COLO668 (cell line): ENCODE data around the gene SLC25A19.

Experiments used
- DNase-seq: peaks from one replicate; lab custom pipeline; 2025; ENCODE audit not compliant: unreplicated experiment; lab: John Stamatoyannopoulos, UW

Gene SLC25A19

DNA sequence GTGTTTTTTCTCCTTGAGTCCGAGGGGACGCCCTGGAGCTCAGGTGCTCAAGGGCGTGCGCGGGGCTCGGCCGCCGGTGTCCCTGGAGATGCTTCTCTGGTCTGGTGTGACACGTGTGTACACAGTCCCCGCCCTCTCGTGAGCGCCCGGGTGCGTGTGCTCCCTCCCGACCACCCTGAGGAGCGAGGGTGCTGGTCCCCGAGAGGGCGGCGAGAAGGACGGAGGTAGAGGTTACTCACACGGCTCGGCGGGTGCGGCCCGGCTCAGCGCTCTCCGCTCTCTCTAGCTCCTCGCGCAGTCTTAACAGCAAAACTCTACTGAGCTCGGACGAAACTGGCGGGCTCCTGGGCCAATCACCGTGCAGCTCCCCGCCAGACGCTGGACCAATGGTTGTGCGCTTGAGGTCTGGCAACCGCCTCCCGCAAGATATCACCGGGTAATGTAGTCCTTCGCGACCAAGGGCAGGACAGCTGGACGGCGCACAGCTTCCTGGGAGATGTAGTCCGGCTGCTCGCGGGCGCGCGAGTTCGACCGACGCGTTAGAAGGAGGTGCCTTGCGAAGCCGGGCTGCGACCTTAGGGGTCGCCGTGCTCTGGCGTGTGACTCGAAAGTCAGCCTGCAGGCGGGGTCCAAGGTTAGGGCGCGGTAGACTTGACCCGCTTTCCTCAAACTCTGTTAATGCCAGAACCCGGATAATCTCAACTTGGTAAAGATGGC is at the start of gene SLC25A19:
SLC25A19 (minus strand) TSS at position 319 of the 717 bp plus-strand sequence. CDS start 2,669 bp downstream, outside the sequence.
- peak; percentile 92 for DNase-seq

DNA sequence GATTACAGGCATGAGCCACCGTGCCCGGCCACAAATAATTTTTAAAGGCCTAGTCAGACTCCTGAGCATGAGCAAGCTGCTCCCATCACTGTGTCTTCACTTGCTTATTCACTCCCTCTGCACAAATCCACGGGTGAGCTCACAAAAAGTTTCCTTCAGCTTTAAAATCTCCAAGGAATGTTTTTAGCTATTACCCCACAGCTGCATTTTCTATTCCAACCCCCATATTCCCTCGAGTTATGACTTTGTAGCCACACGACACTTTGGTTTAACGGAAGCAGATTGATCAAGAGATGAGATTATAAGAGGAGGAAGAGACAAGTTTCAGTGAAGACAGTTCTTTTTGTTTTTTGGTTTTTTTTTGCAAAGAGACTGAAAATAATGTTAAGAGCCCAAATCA is 49.1 kb upstream of the SLC25A19 start:
- DNase-seq, result no peak

DNA sequence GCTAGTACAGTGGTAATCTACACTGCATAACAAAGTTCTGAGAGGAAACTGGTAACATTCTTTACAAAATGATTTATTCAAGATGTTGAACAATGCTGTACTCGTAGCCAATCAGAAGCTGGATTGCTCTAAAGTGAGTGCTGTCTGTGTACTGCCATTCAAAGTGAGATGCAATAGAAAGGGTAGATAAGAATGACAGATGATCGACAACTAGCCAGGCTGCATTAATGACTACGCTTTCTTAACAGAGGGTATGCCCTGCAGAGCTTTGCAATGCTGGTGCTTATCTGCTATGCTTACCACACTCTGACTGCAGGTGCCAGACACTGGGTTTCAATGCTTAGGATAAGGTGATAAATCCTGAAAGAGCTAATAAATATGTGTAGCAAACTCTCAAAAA is 46.1 kb upstream of the SLC25A19 start:
- DNase-seq, result no peak

- no peak for DNase-seq
Measured at GRCh38 chr17:75334723-75335122, 45.5 kb upstream of the SLC25A19 start.

DNA sequence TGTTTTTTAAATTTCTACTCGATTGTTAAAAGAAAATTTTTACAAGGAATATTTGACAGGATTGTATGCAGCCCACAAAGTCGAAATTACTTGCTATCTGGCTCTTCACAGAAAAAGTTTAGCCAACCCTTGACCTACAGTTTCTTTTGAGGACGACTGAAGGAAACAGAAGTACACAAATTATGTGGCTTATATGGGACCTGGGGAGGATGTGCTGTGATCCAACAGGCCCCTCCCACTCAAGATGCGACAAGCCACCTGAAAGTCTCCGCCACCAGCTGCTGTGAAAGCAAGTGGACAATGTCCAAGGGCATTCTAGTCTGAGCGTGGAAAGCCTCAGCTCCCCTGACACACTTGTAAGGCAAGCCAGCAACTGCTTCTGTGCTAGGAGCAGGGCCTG is 42.4 kb upstream of the SLC25A19 start:
- no peak for DNase-seq

- no peak for DNase-seq
Measured at GRCh38 chr17:75327757-75328156, 38.5 kb upstream of the SLC25A19 start.

DNA sequence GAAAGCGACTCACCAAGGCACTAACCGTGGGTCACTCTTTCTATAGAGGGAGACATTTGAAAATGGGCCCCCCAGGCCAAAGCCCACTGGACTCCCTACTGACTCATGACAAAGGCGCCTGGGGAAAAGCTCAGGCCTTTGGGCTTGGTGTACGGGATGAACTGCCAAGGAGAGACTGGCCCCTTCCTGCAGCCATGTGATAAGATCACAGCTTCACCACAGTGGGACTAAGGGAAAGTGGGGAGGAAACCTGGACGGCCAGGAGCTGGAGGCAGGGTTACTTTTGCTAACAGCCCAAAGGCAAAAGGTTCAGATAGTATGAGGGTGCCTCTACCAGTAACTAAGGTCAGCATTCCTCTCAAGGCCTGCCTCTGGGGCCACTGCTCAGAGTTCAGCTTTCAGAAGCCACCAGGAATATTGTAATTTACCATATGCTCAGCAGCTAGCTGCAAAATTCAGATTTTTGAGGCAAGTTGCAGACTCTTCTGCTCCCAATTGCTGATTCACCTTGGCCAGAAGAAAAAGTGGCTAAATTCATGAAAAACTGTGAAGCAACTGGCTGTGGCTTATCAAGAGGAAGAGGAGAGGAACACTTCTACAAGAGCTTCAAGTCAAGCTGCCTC is 37.1 kb upstream of the SLC25A19 start:
- no peak for DNase-seq

GRCh38 chr17:75325827-75326225 is 36.6 kb upstream of the SLC25A19 start:
- no peak for DNase-seq

DNA sequence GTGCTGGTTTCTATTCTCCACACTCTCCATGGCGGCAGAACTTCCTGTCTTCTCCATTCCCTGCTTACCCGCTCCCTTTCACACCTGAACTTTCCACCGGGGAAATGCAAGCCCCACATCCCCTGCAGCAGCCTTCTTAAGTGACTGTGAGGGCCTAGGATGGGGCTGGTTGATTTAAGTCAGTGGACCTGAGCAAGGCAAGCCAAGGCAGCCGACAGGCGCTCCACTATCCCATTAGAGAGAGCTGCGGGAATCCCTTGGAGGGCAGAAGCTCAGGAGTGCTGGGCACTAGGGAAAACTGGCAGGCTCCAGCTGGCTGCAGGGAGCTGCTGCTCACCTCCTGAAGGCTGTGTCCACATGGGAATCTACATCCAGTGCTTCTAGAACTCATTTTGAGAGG is 36.1 kb upstream of the SLC25A19 start:
- no peak for DNase-seq

GRCh38 chr17:75321506-75321905 is 32.3 kb upstream of the SLC25A19 start:
- DNase-seq, result no peak

GRCh38 chr17:75319904-75320691 is 30.9 kb upstream of the SLC25A19 start:
- no peak for DNase-seq

GRCh38 chr17:75318615-75319222 is 29.5 kb upstream of the SLC25A19 start:
- no peak for DNase-seq

GRCh38 chr17:75318211-75318610 is 29.0 kb upstream of the SLC25A19 start:
- DNase-seq, result no peak

DNA sequence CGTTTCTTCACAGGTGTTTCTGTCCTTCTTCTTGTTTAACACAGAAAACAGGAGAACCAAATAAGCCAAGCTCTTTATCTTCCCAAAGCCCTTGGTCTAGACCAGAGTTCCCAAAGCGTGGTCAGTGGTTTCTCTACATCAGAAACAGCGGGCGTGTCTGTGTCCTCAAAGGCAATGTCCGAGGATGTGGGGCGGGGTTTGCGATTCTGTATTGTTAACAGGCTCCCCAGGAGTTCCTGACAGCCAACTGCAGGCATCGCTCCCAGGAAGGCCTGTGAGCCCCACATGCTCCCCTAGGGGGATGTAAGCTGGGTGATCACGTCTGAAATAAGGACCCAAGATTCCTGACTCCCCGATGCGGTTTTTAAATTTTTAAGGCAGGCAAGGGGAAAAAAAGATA is 28.4 kb upstream of the SLC25A19 start:
- no peak for DNase-seq

GRCh38 chr17:75316253-75316652 is 27.0 kb upstream of the SLC25A19 start:
- no peak for DNase-seq

DNA sequence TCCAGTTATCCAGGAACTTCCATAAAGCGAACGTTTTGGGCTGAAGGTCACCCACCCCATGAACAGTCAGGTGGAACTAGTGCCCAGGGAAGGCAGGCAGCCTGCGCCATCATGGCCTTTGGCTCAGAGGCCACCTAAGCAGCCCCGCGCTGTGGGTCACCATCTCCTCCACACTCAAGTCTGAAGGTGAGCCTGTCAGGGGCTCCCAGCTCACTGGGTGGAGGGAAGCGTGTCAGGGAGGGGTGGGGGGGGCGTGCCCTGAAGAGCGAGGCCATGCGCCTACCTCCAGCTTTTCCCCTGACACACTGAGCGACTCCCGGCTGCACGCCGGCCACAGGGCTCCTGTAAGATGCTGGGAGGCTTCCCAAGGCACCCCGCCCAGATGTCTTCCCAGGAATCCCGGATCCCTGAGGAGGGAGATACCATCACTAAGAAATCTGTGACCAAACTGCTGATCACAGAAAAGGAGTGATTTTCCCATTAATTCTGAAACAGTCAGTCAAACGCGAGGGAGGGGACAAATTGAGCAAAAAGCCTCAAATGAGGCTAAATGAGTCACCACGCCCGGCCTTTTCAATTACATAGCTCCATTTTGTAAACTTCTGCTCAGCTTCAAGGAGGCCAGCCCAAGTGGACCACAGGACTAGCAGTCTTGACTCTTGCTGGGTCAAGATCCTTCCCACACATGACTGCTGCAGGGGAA is 26.5 kb upstream of the SLC25A19 start:
- DNase-seq, result no peak

DNA sequence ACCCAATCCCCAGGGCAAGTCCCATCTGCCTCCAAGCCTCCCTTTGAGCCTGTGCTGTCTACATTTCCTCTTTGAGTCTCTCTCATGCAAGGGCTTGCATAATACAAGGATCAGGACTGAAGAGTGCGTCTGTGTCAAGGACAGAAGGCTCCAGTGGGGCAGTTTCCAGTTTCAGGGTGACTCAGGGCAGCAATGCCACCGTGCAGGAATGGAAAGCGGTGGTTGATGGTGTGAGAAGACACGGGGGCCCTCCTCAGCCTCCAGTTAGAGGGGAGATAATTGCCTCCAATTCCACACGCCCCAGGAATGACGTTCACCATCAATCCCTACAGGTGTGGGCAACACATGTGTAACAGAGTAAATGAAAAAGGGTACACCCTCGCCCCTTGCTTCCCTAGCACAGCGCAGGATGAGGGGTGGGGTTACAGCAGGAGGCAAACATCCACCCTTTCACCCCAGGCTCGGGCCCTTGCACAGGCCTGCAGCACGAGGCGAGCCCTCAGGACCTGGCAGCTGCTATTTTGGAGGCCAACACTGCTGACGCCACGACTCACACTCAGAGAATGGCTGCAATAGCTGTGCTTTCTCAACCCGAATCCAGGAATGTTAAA is 24.8 kb upstream of the SLC25A19 start:
- no peak for DNase-seq

DNA sequence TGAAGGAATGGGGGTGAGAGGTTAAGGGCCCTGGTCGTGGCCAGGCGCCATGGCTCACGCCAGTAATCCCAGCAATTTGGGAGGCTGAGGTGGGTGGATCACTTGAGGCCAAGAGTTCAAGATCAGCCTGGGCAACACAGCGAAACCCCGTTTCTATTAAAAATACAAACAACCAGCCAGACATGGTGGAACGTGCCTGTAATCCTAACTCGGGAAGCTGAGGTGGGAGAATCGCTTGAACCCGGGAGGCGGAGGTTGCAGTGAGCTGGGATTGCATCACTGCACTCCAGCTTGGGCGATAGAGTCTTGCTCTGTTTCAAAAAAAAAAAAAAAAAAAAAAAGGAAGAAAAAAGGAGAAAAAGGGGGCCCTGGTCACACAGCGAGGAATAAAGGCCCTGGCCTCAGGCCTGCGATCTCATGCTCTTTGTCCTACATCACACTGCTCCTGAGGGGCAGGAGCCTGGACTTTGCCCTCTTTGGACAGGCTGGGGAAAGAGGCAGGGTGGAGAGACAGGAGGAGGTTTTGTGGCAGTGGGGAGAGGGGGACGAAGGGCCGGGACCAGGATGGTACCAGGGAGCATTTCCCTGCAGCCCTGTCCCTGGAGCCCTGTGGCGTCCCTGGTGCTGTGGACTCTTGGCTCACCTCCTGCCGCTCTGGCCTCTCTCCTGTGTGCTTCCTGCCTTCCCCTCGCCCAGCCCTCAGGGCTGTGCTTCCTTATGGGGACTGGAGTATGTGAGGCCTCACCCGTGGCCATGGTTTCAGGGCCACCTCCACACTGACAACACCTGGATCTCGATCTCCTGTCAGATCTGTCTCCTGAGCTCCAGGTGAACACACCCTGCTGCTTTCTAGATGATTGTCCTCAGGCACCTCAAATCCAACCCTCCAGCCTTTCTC is 19.7 kb upstream of the SLC25A19 start:
- peak; percentile 36 for DNase-seq

DNA sequence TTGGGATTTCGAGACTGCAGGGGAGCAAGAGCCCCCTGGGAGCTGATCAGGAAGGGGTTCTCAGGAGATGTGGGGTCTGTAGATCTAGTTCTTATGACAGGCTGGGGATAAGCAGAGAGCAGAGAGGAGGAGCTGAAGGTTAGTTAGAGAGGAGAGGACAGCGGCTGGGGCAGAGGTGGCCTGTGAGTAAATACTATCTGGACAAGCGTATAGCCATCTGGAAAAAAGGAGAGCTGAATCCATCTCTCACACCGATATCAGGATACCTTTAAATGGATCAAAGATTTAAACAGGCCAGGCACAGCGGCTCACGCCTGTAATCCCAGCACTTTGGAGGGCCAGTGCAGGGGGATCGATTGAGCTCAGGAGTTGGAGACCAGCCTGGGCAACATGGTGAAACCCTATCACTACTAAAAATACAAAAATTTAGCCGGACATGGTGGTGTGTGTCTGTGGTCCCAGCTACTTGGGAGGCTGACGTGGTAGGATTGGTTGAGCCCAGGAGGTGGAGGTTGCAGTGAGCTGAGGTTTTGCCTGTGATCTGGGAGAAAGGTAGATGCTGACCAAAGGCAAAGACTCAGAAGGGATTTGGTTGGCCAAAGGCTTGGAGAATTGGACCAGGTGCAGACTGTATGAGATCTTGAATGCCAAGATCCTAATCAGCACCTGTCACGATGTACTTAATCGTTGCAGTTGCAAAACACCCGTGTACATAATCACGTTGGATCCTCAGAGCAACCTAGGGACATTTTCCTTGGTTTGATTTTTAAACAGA is 18.9 kb upstream of the SLC25A19 start:
- no peak for DNase-seq
